H9 (cell line): ENCODE results near the gene DENND1A. TPM values are rescaled to one million over a fixed set of nuclear protein-coding genes. Genes with fewer than 3 reads are reported as not detected.

Source experiments
- DNase-seq: peaks from one replicate; pipeline ENCODE4 v3.0.0-alpha.2; 2017
- H2AFZ ChIP-seq: one replicate; pipeline ENCODE4 v1.6.1; 2013; ENCODE audit warnings: mild to moderate bottlenecking, low read length, control low read depth, moderate library complexity
- H2AK5ac ChIP-seq: 2 replicates; pipeline ENCODE4 v1.6.1; 2013; ENCODE audit warnings: low read length, control low read depth, mixed read lengths; ENCODE audit not compliant: insufficient read length
- H2BK120ac ChIP-seq: one replicate; pipeline ENCODE4 v1.6.1; 2013; ENCODE audit warnings: low read depth, mild to moderate bottlenecking, low read length, control low read depth, inconsistent platforms; ENCODE audit not compliant: poor library complexity, severe bottlenecking
- H2BK12ac ChIP-seq: 2 replicates; pipeline ENCODE4 v1.6.1; 2013; ENCODE audit warnings: low read length, control low read depth, mixed read lengths, low read depth; ENCODE audit not compliant: insufficient read length
- H2BK15ac ChIP-seq: 2 replicates; pipeline ENCODE4 v1.6.1; 2013; ENCODE audit warnings: low read depth, low read length, control low read depth
- H2BK20ac ChIP-seq: one replicate; pipeline ENCODE4 v1.6.1; 2013; ENCODE audit warnings: low read depth, mild to moderate bottlenecking, low read length, control low read depth, inconsistent platforms; ENCODE audit not compliant: poor library complexity, severe bottlenecking
- H2BK5ac ChIP-seq: 2 replicates; pipeline ENCODE4 v1.6.1; 2013; ENCODE audit warnings: low read length, control low read depth, mixed read lengths; ENCODE audit not compliant: insufficient read length
- H3K14ac ChIP-seq: 2 replicates; pipeline ENCODE4 v1.6.1; 2013; ENCODE audit warnings: low read length, control low read depth; ENCODE audit not compliant: insufficient read depth
- H3K18ac ChIP-seq: 2 replicates; pipeline ENCODE4 v1.6.1; 2013; ENCODE audit warnings: low read depth, mild to moderate bottlenecking, mixed read lengths, low read length, control low read depth; ENCODE audit not compliant: insufficient read length
- H3K23ac ChIP-seq: 2 replicates; pipeline ENCODE4 v1.6.1; 2013; ENCODE audit warnings: low read length, control low read depth, mixed read lengths, low read depth; ENCODE audit not compliant: insufficient read length
- H3K23me2 ChIP-seq: 2 replicates; pipeline ENCODE4 v1.6.1; 2013; ENCODE audit warnings: low read depth, mild to moderate bottlenecking, mixed read lengths, low read length, control low read depth; ENCODE audit not compliant: insufficient read length, poor library complexity, severe bottlenecking
- H3K27ac ChIP-seq: 2 replicates; pipeline ENCODE4 v1.5.1; 2013; ENCODE audit warnings: low read length, control low read depth, mixed read lengths, low read depth; ENCODE audit not compliant: insufficient read length
- H3K27me3 ChIP-seq: 2 replicates; pipeline ENCODE4 v1.6.1; 2013; ENCODE audit warnings: low read length, control low read depth, inconsistent platforms; ENCODE audit not compliant: insufficient read depth
- H3K4ac ChIP-seq: 2 replicates; pipeline ENCODE4 v1.6.1; 2013; ENCODE audit warnings: low read depth, mild to moderate bottlenecking, control low read depth, inconsistent platforms, low read length, moderate library complexity
- H3K4me1 ChIP-seq: 2 replicates; pipeline ENCODE4 v1.6.1; 2013; ENCODE audit warnings: low read length, control low read depth, inconsistent platforms; ENCODE audit not compliant: insufficient read depth
- H3K4me2 ChIP-seq: 2 replicates; pipeline ENCODE4 v1.6.1; 2013; ENCODE audit warnings: low read length, control low read depth, mixed read lengths; ENCODE audit not compliant: insufficient read length, insufficient read depth
- H3K56ac ChIP-seq: 2 replicates; pipeline ENCODE4 v1.6.1; 2013; ENCODE audit warnings: low read depth, mild to moderate bottlenecking, mixed read lengths, low read length, control low read depth; ENCODE audit not compliant: insufficient read length
- H3K79me1 ChIP-seq: 2 replicates; pipeline ENCODE4 v1.6.1; 2013; ENCODE audit warnings: low read depth, mild to moderate bottlenecking, moderate library complexity, low read length, control low read depth, inconsistent platforms; ENCODE audit not compliant: insufficient read depth, poor library complexity, severe bottlenecking
- H3K79me2 ChIP-seq: 2 replicates; pipeline ENCODE4 v1.6.1; 2013; ENCODE audit warnings: low read length, control low read depth, inconsistent platforms; ENCODE audit not compliant: insufficient read depth
- H3K9ac ChIP-seq: 2 replicates; pipeline ENCODE4 v1.6.1; 2013; ENCODE audit warnings: low read length, control low read depth, mixed read lengths; ENCODE audit not compliant: insufficient read length; ENCODE audit errors: extremely low read depth
- H3K9me3 ChIP-seq: one replicate; pipeline ENCODE4 v1.6.1; 2013; ENCODE audit warnings: low read depth, low read length, inconsistent platforms; ENCODE audit not compliant: control insufficient read depth
- H3T11ph ChIP-seq: one replicate; pipeline ENCODE4 v1.6.1; 2013; ENCODE audit warnings: mild to moderate bottlenecking, low read length, control low read depth, inconsistent platforms
- H4K20me1 ChIP-seq: one replicate; pipeline ENCODE4 v1.6.1; 2013; ENCODE audit not compliant: control insufficient read depth, insufficient read length, insufficient read depth
- H4K5ac ChIP-seq: 2 replicates; pipeline ENCODE4 v1.6.1; 2013; ENCODE audit warnings: low read depth, mild to moderate bottlenecking, mixed read lengths, low read length, control low read depth; ENCODE audit not compliant: insufficient read length
- H4K8ac ChIP-seq: replicated peaks from 2 replicates; pipeline ENCODE4 v1.6.1; 2013; ENCODE audit warnings: low read length, control low read depth, mixed read lengths, low read depth; ENCODE audit not compliant: insufficient read length
- H4K91ac ChIP-seq: 2 replicates; pipeline ENCODE4 v1.6.1; 2013; ENCODE audit warnings: low read depth, mild to moderate bottlenecking, moderate library complexity, mixed read lengths, low read length, control low read depth; ENCODE audit not compliant: insufficient read length
- H3K27ac Mint-ChIP-seq, 3 experiments: 2 replicates in 2 of 3; 3 replicates in 1 of 3; pipeline ENCODE4 v1.8.0; 2020 to 2021; ENCODE audit warnings: mixed read lengths in 3 of 3, mild to moderate bottlenecking in 1 of 3, moderate library complexity in 1 of 3
- H3K27me3 Mint-ChIP-seq: 2 replicates; pipeline ENCODE4 v1.8.0; 2021; ENCODE audit warnings: low read depth, mild to moderate bottlenecking, moderate library complexity, mixed read lengths
- H3K36me3 Mint-ChIP-seq, 3 experiments: 2 replicates in 2 of 3; 3 replicates in 1 of 3; pipeline ENCODE4 v1.8.0; 2020 to 2021; ENCODE audit warnings: low read depth in 3 of 3, mixed read lengths in 3 of 3; ENCODE audit not compliant: insufficient read depth in 1 of 3
- H3K4me1 Mint-ChIP-seq, 2 experiments: 2 replicates each; pipeline ENCODE4 v1.8.0; 2020; ENCODE audit warnings: mixed read lengths in 2 of 2
- H3K4me3 Mint-ChIP-seq, 2 experiments: 2 replicates in 1 of 2; 3 replicates in 1 of 2; pipeline ENCODE4 v1.8.0; 2020 to 2021; ENCODE audit warnings: mild to moderate bottlenecking in 2 of 2, mixed read lengths in 2 of 2, moderate library complexity in 1 of 2
- H3K9me3 Mint-ChIP-seq, 2 experiments: 2 replicates in 1 of 2; 3 replicates in 1 of 2; pipeline ENCODE4 v1.8.0; 2020; ENCODE audit warnings: mild to moderate bottlenecking in 2 of 2, mixed read lengths in 2 of 2, moderate library complexity in 1 of 2
- CTCF ChIP-seq: fragments of 200-600 bp; sonication (generic); conservative IDR thresholded peaks from 3 replicates; pipeline ENCODE4 v1.8.0; 2021; ENCODE audit warnings: antibody characterized with exemption, mild to moderate bottlenecking
- WGBS: extraction: QIAGEN DNeasy Blood & Tissue Kit; methylation state at CpG from one replicate; pipeline ENCODE4 v1.1.7; 2013; ENCODE audit warnings: missing lambda C conversion rate, low lambda C conversion rate, mixed read lengths; ENCODE audit not compliant: insufficient read length; ENCODE audit errors: extremely low coverage; 5-methylcytosine and 5-hydroxymethylcytosine counted together
- total RNA-seq: library from RNA; stranded (reverse); gene quantifications from 2 replicates; pipeline ENCODE4 v1.2.1, GENCODE V29; 2021

DENND1A gene
- total RNA-seq, 1 experiment from 2014 or later: 20.4 TPM

GRCh38 chr9:123423311-123423640 is 506.6 kb downstream of the DENND1A start:
- Histone ChIP-seq H3T11ph (no peak overlapping the region), H3K9ac (no peak overlapping the region), H4K20me1 (no peaks in the 10 kb centered on the region), H3K14ac (no peak overlapping the region), H3K4me2 (no peak overlapping the region), H3K23ac (no peak overlapping the region), H3K4ac (no peak overlapping the region), H3K4me1 (peaks cover 2% of the 10 kb centered on the region; the same call in 1 of the 2 replicates), H2AFZ (no peak overlapping the region), H4K8ac (no peak overlapping the region), H3K27ac (no peak overlapping the region), H2BK20ac (no peak overlapping the region), H2BK15ac (no peak overlapping the region), H2AK5ac (no peak overlapping the region), H3K27me3 (no peaks in the 10 kb centered on the region), H2BK5ac (no peak overlapping the region), H2BK120ac (no peak overlapping the region), H3K18ac (no peak overlapping the region), H3K56ac (no peak overlapping the region), H3K79me2 (no peaks in the 10 kb centered on the region), H4K5ac (no peak overlapping the region), H2BK12ac (no peak overlapping the region), H3K9me3 (no peaks in the 10 kb centered on the region), H3K23me2 (no peaks in the 10 kb centered on the region), H3K79me1 (no peaks in the 10 kb centered on the region), H4K91ac (no peak overlapping the region)
- TF ChIP-seq CTCF: no peak
- Mint-ChIP-seq H3K36me3 (peaks cover 0 to 6% (median 0%) of the 10 kb centered on the region in 3 experiments; a peak in 3 of 7 replicates), H3K4me1 (peaks cover 37 to 53% of the 10 kb centered on the region in 2 experiments), H3K27me3 (no peaks in the 10 kb centered on the region; the same call in 1 of the 2 replicates), H3K27ac (no peak overlapping the region), H3K9me3 (no peaks in the 10 kb centered on the region), H3K4me3 (peak overlapping the region in 1 of 2 experiments; percentile 27; a peak in 1 of 5 replicates)
- no peak for DNase-seq
- no CpG with 5 or more reads among the region's 8 CpGs for WGBS
